Fibroblast of skin of back (primary cell): Measurements from ENCODE around the gene PLEKHG2.

ENCODE experiments used
- DNase-seq: peaks from one replicate; pipeline ENCODE4 v3.0.0-alpha.2; 2013

Gene PLEKHG2

DNA sequence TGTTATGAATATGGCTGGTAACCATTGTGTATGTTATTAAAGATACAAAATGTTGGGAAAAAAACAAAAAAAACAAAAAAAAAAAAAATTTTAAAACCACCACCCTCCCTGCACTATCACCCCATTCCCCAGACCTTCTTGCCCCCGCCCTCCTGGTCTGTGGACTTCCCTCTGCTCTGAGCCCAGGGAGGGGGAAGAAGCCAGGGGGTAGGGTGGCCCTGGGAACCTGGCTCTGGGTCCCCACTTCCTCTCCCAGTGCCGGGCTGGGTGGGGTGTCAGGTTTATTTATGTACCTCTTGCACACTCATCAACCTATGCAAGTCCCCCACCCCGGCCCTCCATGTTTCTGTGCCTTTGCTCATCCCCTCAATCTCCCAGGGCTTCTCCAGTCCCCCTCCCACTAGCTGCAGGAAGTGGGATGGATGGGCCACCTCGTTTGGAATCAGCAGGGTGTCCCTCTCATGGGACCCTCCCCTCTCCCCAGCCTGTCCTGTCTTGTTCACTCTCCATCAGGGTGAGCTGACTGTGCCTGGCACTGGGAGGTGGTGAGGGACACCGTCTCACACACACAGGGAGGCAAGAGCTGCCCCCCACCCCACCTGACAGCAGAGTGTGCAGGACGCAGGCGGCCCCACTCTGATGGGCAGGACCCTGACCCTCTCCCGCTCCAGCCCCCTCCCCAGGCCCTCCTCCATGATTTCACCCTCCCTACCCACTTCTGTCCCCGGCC, 27.5 kb upstream of the PLEKHG2 start:
- no peak for DNase-seq

DNA sequence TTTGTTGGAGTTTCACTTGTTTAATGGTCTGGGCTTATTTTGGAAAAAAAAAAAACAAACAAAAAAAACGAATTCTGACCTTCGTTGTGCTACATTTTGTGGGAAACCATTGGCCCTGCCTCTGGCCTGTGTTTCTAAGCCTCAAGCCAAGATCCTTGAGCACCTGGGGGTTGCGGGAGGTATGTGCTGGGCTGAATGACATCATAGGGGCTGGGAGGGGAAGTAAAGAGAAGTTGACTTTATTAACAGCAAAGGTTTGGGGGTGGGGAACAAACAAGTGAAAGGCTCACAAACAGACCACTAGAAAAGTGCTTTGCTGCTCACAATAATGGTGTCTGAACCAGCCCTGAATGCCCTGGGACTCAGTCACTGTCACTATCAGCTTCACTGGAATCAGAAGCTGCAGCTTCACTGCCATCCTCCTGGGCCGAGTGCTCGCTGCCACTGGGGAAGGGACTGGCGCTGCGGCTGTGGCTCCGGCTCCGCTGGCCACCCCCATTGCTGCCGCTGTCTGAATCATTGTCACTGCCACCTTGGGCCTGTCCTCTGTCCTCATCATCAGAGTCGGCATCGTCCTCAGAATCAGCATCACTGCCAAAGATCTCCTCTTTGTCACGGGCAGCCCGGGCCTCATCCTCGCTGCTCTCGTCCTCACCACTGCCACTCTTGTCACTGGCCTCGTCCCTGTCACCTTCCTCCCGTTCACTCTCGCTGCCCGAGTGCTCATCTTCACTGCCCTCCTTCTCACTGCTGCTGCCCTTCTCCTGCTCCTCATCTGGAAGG, 26.6 kb upstream of the PLEKHG2 start:
- DNase-seq = no peak

DNA sequence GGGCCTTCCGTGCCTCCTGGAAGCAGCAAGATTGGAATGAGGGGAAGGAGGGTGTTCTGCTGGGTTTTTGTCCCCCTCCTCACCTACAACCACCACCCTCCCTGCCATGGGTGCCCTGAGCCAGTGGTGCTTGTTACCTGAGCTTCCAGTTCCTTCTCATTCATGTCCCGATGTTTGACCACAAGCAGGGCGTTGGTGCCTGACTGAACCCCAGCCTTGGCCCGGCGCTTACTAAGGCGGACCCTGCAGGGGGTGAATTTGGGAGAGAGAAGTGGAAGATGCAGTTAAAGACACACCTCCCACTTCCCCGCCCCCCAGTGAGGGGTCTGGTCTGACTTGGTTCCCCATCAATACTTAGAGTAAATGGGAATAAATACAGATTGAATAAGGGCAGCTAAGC, 25.9 kb upstream of the PLEKHG2 start:
- DNase-seq = no peak

DNA sequence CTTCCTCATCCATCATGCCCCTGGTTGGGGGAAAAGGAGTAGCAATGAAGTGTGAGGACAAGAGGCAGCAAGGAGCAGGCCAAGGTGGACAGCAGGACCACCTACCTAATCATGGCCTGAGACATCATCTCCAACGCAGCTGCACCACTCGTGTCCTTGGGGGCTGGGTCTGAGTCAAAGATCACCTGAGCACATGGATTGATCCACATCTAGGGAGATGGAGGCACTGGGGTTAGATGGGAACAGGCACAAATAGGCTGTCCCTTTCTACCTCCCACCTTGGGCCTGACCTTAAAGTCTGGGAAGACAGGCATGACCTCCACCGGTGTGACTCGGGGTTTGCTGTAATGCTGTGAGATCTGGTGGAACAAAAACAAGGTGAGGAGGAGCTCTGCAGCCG, 23.8 kb upstream of the PLEKHG2 start:
- no peak for DNase-seq

DNA sequence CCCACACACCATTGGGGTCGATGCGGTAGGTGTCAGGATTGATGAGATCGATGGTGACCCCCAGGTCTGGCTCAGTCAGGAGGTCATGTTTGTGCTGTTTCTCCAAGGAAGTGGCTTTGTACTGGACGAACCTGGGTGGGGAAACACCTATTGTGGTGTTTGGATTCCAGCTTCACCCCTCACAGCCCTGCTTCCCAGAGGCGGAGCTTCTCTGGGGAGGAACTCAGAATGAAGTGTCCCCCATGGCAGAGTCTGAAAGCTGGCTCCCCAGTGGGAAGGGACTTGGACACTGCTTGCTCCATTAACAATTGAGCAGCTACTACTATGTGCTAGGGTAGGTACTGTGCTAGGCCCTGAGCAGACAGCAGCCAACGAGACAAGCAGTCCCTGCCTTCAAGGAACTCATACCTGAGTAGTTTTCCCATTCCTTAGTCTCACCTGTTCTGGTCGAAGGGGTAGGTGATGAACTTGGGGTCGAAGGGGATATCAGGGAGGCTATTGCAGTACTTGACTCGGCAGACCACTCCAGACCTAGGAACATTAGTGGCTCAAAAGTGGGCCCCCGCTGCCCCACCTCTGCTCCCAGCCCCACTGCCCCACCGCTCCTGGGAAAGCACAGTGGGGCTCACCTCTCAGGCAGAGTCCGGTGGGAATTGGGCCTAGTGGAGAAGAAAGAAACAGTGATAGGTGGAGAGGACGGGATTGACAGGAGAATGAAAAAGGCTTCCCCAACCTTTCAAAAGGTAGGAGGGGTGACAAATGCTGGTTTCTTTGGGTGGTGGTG, 22.6 kb upstream of the PLEKHG2 start:
- DNase-seq = no peak

DNA sequence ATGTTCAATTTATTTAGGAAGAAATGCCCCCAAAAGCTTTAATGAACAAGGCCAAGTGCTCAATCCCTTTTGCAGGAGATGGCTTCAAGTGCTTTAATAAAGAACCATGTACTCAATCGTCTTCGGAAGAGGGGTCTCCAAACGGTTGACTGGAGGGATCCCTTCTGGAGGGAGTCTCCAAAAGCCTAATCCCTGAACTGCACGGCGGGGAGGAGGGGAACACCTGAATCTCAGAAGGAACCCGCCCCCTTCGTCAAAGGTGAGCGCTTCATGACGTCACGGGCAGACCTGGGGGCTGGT, 22.1 kb upstream of the PLEKHG2 start:
- no peak for DNase-seq

DNA sequence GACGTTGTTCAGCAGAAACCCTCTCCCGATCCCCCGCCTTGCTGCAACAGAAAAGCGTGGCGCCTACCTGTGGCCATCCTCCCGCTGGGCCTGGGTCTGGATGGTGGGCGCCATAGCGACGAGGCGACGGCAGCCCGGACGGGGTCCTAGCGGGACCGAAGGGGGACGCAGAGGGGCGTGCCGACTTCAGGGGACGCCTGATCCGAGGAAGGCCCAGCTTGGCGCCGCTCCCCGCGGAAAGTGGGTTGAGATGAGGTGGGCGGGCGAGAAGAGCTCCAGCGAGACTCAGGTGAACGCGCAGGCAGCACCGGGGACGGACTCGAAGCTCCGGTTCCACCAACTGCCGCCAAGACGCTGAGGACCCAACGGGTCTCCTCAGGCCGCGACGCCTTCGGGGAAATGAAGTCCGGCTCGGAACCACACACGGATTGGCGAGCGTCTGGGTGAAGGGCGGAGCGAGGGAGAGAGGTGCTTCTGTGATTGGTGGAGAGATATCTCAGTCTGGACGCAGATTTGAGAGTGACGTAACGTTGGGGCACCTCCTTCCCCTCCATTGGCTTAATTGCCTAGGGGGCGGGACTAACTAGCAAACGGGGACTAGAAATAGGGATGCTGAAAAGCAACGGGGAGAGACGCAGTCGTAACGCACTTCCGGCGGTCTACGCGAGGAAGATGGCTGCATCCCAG, 21.6 kb upstream of the PLEKHG2 start, which contains the start of the genes MED29 and PAF1:
TSS of gene MED29 (plus strand) at position 628 of the 687 bp plus-strand sequence. CDS start at position 673, 45 bp downstream.
TSS of gene PAF1 (minus strand) at position 356 of the 687 bp plus-strand sequence. CDS start at position 114, 242 bp downstream.
- DNase-seq = peak; percentile 99

DNA sequence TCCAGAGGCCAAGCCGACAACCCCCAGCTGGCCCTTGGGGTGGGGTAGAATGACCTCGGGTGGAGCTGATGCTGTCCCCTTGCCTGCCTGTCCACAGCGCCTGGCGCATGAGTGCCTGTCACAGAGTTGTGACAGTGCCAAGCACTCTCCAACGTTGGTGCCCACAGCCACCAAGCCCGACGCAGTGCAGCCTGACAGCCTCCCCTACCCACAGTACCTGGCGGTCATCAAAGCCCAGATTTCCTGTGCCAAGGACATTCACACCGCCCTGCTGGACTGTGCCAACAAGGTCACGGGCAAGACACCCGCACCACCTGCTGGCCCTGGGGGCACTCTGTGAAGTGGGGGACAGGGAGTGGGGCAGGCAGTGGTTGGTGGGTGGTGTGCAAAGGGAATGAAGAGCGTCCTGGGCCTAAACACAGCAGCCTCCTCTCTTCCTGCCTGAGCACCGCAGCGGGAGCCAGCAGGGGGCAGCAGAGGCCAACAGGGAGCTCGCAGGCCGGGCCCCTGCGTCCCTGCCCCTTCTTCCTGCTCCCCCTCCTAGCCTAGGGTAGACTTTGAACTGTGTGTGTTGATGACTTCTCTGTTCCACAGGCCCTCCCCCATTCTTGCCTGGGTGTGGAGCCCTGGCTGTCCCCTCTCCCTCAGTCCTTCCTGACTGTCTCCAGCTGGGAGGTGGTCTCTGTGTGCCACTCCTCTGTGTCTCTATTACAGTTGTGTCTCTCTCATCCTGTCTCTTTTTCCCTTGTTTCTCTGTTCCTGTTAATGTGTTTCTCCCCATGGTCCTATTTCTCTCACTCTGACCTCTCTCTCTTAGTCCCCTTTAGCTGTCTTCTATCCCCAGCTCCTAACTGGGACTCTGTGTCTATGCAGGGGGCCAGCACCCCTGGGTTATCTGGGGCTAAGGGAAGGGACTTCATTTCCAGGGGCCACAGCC, 14.8 kb upstream of the PLEKHG2 start:
- peak; percentile 82 for DNase-seq

DNA sequence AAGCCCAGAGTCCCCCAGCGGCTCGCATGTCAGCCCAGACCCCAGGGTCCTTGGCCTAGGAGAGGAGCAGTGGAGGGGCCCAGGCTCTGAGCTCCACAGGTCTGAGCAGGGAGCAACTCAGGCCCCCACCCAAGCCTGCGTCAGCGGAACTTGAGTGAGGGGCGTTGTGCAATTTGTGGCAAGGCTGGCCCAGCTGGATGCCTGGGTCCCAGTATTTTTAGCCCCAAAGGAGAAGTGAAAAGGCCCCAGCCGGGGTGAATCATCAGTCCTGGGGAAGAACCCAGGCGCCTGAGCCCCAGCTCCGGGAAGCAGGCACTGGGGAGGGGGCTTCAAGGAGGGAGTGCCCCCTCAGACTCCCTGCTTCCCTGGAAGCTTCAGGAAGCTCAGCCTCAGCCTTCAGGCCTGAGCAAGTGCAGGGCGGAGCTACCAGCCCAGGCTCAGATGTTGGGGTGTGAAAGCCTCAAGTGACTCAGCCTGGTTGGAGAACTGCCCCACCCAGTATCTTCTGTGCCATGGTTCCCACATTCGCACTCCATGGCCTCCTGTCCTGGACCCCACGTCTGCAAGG, 14.1 kb upstream of the PLEKHG2 start:
- DNase-seq = peak; percentile 76

DNA sequence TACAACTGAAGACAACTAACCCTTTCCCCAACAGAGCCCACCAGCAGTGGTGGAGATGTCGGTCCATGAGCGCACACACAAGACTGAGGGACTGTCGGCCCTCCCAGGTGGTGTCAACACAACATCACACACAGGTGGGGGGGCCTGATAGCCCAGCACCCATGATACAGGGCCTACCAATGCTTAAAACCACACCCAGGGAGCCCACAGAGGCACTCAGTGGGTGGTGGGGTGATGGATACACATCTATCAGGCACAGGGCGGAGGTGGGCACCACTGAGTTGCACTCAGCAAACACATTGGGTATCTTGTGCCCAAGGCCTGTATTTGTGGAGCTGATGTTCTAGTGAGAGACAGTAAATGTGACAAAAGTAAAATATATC, 12.8 kb upstream of the PLEKHG2 start:
- no peak for DNase-seq

DNA sequence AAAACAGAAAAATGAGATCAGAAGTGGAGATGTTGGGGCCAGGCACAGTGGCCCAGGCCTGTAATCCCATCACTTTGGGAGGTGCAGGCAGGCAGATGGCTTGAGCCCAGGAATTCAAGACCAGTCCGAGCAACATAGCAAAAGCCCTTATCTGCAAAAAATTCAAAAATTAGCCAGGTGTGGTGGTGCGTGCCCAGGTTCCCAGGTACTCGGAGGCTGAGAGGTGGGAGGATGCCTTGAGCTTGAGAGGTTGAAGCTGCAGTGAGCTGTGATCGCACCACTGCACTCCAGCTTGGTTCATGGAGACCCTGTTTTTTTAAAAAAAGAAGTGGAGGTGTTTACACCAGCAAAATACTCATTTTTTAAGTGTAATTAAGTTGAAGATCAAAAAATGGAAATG, 12.4 kb upstream of the PLEKHG2 start:
- DNase-seq = no peak

DNA sequence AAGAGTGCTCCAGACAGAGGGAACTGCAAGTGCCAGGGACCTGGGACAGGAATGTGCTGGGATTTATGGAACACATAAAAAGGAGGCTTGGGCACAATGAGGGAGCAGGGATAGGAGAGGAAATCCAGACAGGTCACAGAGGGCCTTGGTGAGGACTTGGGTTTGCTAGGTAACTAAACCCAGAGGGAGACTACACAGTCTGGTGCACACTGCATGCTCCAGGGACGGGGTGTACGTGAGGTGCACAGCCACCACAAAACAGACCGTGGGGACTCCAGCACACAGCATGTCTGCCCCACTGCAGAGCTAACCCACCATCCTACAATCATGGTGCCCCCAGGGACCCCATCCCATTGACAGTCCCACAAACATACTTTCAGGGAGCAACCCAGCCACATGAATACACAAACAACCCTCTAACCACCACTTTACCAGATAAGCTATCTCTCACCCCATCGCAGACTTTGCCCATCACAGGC, 11.4 kb upstream of the PLEKHG2 start:
- DNase-seq = no peak

DNA sequence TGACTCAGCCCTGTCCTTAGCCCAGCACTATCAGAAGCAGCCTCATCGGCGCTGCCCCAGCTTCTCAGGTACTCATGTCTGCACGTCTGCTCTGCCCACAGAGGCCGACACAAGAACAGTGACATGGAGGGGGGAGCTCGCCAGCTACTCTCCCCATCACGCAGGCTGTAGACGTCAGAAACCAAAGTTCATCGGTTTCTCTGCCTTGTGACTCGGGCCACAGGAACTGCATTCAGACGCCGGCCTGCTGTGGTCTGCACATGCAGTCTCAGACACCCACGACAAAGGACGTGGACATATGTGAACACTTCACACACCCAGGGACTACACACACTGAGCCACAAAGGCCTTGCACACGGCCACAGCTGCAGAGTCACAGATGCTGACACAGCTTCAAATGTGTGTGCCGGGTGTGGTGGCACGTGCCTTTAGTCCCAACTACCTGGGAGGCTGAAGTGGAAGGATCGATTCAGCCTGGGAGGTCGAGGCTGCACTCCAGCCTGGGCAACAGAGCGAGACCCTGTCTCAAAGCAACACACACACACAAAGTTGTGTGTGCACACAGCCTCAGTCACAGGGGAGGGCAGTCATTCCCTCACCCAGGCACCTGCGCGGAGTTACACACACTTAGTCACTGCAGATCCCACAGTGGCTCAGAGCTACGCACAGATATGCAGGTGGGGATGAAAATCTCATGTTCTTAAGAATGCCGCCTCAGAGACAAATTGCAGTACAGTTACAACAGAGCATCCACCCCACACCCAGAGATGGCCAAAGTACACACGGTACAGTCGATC, 10.7 kb upstream of the PLEKHG2 start:
- peak; percentile 38 for DNase-seq

DNA sequence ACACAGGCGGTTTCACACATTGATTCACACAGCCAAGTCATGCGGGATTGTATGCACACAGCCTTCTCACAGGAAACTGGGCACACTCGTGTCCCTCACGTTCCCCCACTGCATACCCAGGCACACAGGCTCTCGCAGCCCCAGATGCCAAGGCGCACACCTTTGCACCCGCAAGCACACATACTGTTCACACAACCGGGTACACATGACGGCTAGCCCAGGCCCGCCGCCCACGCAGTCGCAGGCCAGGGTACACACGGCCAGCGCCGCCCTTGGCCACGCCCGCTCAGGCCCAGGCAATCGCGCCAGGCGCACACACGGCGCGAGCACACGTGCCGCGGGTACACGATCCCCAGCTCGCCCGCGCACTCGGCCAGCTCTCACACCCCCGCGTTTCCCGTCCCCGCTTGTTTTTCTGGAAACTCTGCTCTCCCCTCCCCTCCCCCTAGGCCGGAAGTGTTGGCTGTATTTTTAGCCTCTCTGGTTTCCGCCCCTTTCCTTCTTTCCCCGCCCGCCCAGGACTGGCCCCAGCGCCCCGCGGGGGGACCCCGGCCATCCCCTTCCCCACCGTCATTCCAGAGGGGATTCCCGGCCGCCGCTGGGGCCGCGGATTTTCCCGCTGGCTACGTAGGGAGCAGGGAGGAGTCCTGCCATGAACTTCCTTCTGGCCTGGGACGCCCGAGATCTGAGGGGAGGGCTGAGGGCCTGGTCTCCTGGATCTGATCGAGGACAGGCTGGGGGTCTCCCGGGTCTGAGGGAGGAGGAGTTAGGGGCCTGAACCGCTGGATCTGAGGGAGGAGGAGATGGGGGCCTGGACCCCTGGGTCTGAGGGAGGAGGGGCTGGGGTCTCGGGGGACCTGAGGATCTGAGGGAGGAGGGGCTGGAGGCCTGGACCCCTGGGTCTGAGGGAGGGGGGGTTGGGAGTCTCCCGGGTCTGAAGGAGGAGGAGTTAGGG, 9.8 kb upstream of the PLEKHG2 start:
- DNase-seq = peak; percentile 93

DNA sequence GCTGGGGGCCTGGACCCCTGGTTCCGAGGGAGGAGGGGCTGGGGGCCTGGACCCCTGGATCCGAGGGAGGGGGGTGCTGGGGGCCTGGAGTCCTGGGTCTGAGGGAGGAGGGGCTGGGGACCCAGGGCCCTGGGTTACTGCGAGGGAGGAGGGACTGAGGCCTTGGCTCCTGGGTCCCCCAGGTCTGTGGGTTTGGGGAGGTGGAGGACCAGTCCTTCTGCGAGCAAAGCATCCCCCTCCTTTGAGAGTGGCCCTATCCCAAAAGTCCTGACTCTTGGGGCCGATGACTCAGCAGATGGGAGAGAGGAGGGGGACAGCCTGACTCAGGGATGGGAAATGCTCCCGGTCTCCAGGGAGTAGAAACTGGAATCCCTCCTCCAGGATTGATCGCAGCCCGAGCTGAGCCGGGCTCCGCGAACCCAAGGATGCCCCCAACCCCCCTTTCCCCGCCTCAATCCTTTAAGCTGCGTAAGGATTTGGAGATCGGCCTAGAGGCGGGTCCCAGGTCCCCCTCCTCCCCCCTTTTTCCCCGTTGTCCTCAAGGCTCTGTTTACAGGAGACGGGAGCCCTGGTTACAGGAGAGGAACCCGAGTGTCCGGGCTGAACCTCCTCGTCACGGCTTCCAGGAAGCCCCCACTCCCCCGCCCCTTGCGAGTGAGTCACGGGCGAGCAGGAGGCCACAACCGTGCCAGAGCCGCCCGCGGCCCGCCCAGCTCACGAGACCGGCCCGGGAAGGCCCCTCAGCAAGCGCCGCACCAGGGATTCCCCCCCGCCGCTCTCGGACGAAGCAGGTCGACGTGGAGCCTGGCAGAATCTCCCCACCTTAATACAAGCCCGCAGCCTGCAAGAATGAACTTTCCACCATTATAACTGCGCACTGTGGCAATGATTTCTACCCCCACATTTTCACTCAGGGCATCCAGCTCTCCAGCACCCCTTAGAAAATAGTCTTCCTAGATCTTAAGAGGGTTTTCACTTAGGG, 8.8 kb upstream of the PLEKHG2 start:
- DNase-seq = peak; percentile 99

DNA sequence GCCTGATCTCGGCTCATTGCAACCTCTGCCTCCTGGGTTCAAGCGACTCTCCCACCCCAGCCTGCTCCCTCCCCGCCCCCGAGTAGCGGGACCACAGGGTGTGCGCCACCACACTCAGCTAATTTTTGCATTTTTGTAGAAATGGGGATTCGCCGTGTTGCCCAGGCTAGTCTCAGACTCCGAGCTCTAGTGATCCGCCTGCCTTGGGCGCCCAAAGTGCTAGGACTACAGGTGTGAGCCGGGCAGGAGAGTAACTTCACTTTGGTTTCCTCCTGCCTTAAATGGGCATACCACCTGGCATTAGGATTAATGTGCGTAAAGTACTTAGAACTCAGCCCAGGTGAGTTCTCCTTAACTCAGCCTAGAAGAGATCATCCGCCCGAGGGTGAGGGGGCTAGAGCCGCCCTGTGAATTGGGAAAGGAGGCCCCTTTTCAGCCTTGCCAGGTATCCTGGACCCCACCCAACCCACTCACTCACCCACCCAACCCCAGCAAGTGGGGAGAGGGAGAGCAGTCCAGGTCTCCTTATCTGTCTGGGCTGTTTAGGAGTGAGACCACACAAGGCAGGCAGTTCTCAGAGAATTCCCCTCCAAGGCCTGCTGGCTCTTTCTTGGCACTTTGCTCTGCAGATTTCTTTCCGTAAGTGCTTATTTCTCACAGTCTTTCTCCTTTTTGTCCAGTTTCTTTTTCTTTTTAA, 7.1 kb upstream of the PLEKHG2 start:
- DNase-seq = no peak
